Esophagus muscularis mucosa (tissue), 3 donors: Measurements from ENCODE around the gene MSI2.

Experiments
- CTCF ChIP-seq, 3 experiments: fragments of 200-600 bp in 2 of 3; fragments of 450-650 bp in 1 of 3; sonication (generic) in 2 of 3; IDR thresholded peaks; one replicate each; pipeline ENCODE4 v1.5.1; 2017 to 2019; ENCODE audit warnings: antibody characterized with exemption in 3 of 3, mild to moderate bottlenecking in 2 of 3, moderate library complexity in 1 of 3
- POLR2A ChIP-seq: fragments of 450-650 bp; IDR thresholded peaks from one replicate; pipeline ENCODE4 v1.6.1; 2017; ENCODE audit warnings: antibody characterized with exemption, moderate library complexity, mild to moderate bottlenecking, low read depth
- POLR2AphosphoS5 ChIP-seq, 2 donors: sonication (generic); formaldehyde crosslinking; IDR thresholded peaks; one replicate each; pipeline ENCODE4 v1.6.1; 2017; ENCODE audit warnings: antibody characterized with exemption in 2 of 2

- TF ChIP-seq POLR2AphosphoS5 (IDR thresholded peaks at IDR 0.05) (no peak), CTCF (IDR thresholded peaks at IDR 0.05) (no peak), POLR2A (no peak)
These were observed 5.0 kb upstream of the MSI2 start for GRCh38 chr17:57251211-57251787.
